Kidney epithelial cell (primary cell): Measurements from ENCODE around the gene PI4KA. TPM values are rescaled to one million over a fixed set of nuclear protein-coding genes. Genes with fewer than 3 reads are reported as not detected.
"Not testable (repeated sequence)": the region's sequence is repeated elsewhere in the genome, so short reads cannot be mapped to it uniquely, and the experiment has no call there.

Experiments used
- DNase-seq: peaks from one replicate; pipeline ENCODE4 v3.0.0-alpha.2; 2010; ENCODE audit warnings: low read depth
- H3K27me3 ChIP-seq: 2 replicates; pipeline ENCODE4 v1.6.0; 2011; ENCODE audit warnings: low read length; ENCODE audit not compliant: control insufficient read depth, insufficient read depth
- H3K36me3 ChIP-seq: 2 replicates; pipeline ENCODE4 v1.5.1; 2011; ENCODE audit warnings: low read length; ENCODE audit not compliant: control insufficient read depth, insufficient read depth
- H3K4me3 ChIP-seq: 2 replicates; pipeline ENCODE4 v1.5.1; 2011; ENCODE audit warnings: low read depth, mild to moderate bottlenecking, control low read depth, low read length
- CTCF ChIP-seq: IDR thresholded peaks from 2 replicates; pipeline ENCODE4 v1.5.1; 2011; ENCODE audit warnings: mild to moderate bottlenecking, moderate library complexity, low read length, control low read depth, inconsistent platforms; ENCODE audit not compliant: insufficient read depth, poor library complexity, severe bottlenecking
- total RNA-seq: library from RNA; depleted of rRNA; stranded (reverse); fragments of >200 nt; gene quantifications from 2 replicates; pipeline ENCODE4 v1.2.3, GENCODE V29; 2015

The PI4KA gene
- total RNA-seq, 1 donor from 2014 or later: 50.6 TPM

GRCh38 chr22:20775342-20775895, 83.2 kb downstream of the PI4KA start:
- TF ChIP-seq CTCF: no peak
- no peak for DNase-seq
- no peaks in the 10 kb centered on the region for H3K27me3 ChIP-seq
- no peak overlapping the region for H3K4me3 ChIP-seq
- no peaks in the 10 kb centered on the region for H3K36me3 ChIP-seq

GRCh38 chr22:20774882-20775281, 83.7 kb downstream of the PI4KA start:
- no peak for TF ChIP-seq CTCF
- H3K27me3 ChIP-seq: no peaks in the 10 kb centered on the region
- no peak overlapping the region for H3K4me3 ChIP-seq
- H3K36me3 ChIP-seq: no peaks in the 10 kb centered on the region
- no peak for DNase-seq

- H3K27me3 ChIP-seq: no peaks in the 10 kb centered on the region
These were observed 84.8 kb downstream of the PI4KA start, which contains the start of gene SERPIND1 for GRCh38 chr22:20773793-20774212. Gene SERPIND1, plus strand, starts transcription at chr22:20774113. Its CDS starts 5,200 bp downstream, at chr22:20779313.

GRCh38 chr22:20771918-20772625, 86.5 kb downstream of the PI4KA start:
- Histone ChIP-seq H3K4me3 (no peak overlapping the region), H3K27me3 (no peaks in the 10 kb centered on the region), H3K36me3 (no peaks in the 10 kb centered on the region)
- peak; percentile 9 for TF ChIP-seq CTCF
- no peak for DNase-seq

More at GRCh38 chr22:20773793-20774212, 84.8 kb downstream of the PI4KA start, which contains the start of gene SERPIND1:
- no peak for DNase-seq
- Histone ChIP-seq H3K4me3 (no peak within 1 kb of the TSS), H3K36me3 (no peaks in the 10 kb centered on the region)
- no peak for TF ChIP-seq CTCF

GRCh38 chr22:20769496-20769826, 89.2 kb downstream of the PI4KA start:
- not testable (repeated sequence) for H3K27me3 ChIP-seq, H3K36me3 ChIP-seq, DNase-seq, H3K4me3 ChIP-seq

- DNase-seq: no peak
- no peak for TF ChIP-seq CTCF
- Histone ChIP-seq H3K27me3 (no peaks in the 10 kb centered on the region), H3K36me3 (no peaks in the 10 kb centered on the region), H3K4me3 (no peak overlapping the region)
These were observed 92.1 kb downstream of the PI4KA start for GRCh38 chr22:20766530-20766929.
